ENCODE measurements around the gene EEPD1. TPM values are rescaled to one million over a fixed set of nuclear protein-coding genes. Genes with fewer than 3 reads are reported as not detected.

Gene EEPD1
- total RNA-seq, 1 experiment from 2014 or later: 48.0 TPM

DNA sequence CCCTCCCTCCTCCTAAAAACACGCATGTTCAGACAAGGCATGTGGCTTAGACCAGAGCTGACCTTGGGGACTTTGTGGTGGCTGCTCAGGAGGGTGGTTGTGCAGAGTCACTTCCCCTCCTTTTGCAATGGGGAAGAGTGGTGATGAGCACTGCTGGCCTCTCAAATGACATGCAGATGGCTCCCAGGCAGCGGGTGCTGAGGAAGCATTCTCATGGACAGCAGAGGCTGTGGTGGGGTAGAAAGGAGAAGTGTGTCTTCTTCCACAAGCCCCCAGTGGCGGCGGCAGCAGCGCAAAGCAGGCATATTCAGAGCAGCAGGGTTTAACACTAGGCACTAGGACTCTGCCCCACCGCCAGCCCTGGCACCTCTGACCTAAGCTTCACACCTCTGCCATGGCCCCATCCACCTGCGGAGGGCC is 130.7 kb downstream of the EEPD1 start:
- Histone ChIP-seq H3K27me3 (ENCODE audit: control insufficient read depth, insufficient read depth, low read length) (no peaks in the 10 kb centered on the region), H3K27ac (ENCODE audit: low read length) (peak overlapping the region; percentile 99), H3K9me3 (ENCODE audit: control insufficient read depth, insufficient read depth, low read depth, low read length) (no peaks in the 10 kb centered on the region), H3K4me1 (ENCODE audit: control insufficient read depth, insufficient read depth, low read length) (peaks cover 99% of the 10 kb centered on the region), H3K36me3 (ENCODE audit: control insufficient read depth, insufficient read depth, low read length) (0 out of 2 replicates have a peak, but pooled peaks cover 5% of the 10 kb centered on the region), H3K4me3 (ENCODE audit: low read depth in 2 of 2, low read length in 2 of 2) (no peak overlapping the region)
- intact Hi-C loops (cut with micrococcal nuclease; ENCODE audit: unreplicated experiment): no loop called here
- DNase-seq (ENCODE audit: low read depth, low spot score) (no peak), ATAC-seq (no peak)
- TF ChIP-seq TCF7L2 (IDR thresholded peaks at IDR 0.05; ENCODE audit: low read depth, low read length): no peak
- TF ChIP-seq, protein P1, sequence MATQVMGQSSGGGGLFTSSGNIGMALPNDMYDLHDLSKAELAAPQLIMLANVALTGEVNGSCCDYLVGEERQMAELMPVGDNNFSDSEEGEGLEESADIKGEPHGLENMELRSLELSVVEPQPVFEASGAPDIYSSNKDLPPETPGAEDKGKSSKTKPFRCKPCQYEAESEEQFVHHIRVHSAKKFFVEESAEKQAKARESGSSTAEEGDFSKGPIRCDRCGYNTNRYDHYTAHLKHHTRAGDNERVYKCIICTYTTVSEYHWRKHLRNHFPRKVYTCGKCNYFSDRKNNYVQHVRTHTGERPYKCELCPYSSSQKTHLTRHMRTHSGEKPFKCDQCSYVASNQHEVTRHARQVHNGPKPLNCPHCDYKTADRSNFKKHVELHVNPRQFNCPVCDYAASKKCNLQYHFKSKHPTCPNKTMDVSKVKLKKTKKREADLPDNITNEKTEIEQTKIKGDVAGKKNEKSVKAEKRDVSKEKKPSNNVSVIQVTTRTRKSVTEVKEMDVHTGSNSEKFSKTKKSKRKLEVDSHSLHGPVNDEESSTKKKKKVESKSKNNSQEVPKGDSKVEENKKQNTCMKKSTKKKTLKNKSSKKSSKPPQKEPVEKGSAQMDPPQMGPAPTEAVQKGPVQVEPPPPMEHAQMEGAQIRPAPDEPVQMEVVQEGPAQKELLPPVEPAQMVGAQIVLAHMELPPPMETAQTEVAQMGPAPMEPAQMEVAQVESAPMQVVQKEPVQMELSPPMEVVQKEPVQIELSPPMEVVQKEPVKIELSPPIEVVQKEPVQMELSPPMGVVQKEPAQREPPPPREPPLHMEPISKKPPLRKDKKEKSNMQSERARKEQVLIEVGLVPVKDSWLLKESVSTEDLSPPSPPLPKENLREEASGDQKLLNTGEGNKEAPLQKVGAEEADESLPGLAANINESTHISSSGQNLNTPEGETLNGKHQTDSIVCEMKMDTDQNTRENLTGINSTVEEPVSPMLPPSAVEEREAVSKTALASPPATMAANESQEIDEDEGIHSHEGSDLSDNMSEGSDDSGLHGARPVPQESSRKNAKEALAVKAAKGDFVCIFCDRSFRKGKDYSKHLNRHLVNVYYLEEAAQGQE (IDR thresholded peaks at IDR 0.05; ENCODE audit: insufficient read depth in 1 of 2, low read depth in 2 of 2, low read length in 1 of 2): no peak
- TF ChIP-seq SIN3A (IDR thresholded peaks at IDR 0.05; ENCODE audit: borderline replicate concordance, insufficient read depth, low read depth, low read length): no peak
- no peak for TF ChIP-seq POLR2AphosphoS5 (IDR thresholded peaks at IDR 0.05; ENCODE audit: low read depth, low read length)
- TF ChIP-seq, protein P2, sequence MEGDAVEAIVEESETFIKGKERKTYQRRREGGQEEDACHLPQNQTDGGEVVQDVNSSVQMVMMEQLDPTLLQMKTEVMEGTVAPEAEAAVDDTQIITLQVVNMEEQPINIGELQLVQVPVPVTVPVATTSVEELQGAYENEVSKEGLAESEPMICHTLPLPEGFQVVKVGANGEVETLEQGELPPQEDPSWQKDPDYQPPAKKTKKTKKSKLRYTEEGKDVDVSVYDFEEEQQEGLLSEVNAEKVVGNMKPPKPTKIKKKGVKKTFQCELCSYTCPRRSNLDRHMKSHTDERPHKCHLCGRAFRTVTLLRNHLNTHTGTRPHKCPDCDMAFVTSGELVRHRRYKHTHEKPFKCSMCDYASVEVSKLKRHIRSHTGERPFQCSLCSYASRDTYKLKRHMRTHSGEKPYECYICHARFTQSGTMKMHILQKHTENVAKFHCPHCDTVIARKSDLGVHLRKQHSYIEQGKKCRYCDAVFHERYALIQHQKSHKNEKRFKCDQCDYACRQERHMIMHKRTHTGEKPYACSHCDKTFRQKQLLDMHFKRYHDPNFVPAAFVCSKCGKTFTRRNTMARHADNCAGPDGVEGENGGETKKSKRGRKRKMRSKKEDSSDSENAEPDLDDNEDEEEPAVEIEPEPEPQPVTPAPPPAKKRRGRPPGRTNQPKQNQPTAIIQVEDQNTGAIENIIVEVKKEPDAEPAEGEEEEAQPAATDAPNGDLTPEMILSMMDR (IDR thresholded peaks at IDR 0.05): no peak
- CTCF ChIA-PET: no interaction called here
- no TSS peak for BruUV-seq (replicated peaks)
- in situ Hi-C loops (cut with HindIII; ENCODE audit: low pct_unique_long_range_greater_than_20kb, low sequenced_read_pairs): no loop called here
- POLR2A ChIA-PET: no interaction called here

DNA sequence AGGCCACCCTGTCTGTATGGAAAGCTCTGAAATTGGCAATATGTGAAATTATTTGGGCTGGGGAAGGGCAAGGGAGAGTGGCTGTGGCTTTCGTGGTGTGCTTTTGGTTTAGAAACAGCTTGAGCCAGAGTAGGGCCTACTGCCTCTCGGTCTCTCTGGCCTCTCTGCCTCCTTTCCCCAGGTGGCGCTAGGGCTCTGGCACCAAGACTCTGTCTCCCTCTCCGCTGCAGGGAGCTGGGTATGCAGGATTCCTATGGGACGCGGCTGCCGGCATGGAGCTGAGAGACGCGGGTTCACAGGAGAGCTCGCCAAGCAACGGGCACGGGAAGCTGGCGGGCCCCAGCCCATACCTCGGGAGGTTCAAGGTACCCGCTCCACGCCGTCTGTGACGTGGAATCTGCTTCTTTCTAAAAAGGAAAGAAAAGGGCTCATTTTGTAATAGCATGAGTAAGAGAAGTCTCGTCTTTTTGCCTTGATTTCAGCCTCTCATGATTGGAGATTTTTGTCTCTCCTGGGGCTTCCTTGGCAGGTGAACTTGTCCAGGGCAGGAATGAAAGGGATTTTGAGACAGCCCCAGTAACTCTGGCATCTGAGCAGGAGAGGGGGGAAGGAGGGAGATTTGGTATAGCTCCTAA is 131.5 kb downstream of the EEPD1 start:
- ChIA-PET POLR2A (no interaction called here), CTCF (no interaction called here)
- DNase-seq (ENCODE audit: low read depth, low spot score) (no peak), ATAC-seq (no peak)
- no peaks in the 10 kb centered on the region for H3K9me3 ChIP-seq (ENCODE audit: control insufficient read depth, insufficient read depth, low read depth, low read length)
- H3K27ac ChIP-seq (ENCODE audit: low read length): peak overlapping the region; percentile 99
- H3K36me3 ChIP-seq (ENCODE audit: control insufficient read depth, insufficient read depth, low read length): 0 out of 2 replicates have a peak, but pooled peaks cover 5% of the 10 kb centered on the region
- BruUV-seq (replicated peaks): no TSS peak
- H3K4me3 ChIP-seq (ENCODE audit: low read depth in 2 of 2, low read length in 2 of 2): no peak overlapping the region
- no peak for TF ChIP-seq POLR2AphosphoS5 (IDR thresholded peaks at IDR 0.05; ENCODE audit: low read depth, low read length)
- peaks cover 94% of the 10 kb centered on the region for H3K4me1 ChIP-seq (ENCODE audit: control insufficient read depth, insufficient read depth, low read length)
- intact Hi-C loops (cut with micrococcal nuclease; ENCODE audit: unreplicated experiment): no loop called here
- H3K27me3 ChIP-seq (ENCODE audit: control insufficient read depth, insufficient read depth, low read length): no peaks in the 10 kb centered on the region
- in situ Hi-C loops (cut with HindIII; ENCODE audit: low pct_unique_long_range_greater_than_20kb, low sequenced_read_pairs): no loop called here

DNA sequence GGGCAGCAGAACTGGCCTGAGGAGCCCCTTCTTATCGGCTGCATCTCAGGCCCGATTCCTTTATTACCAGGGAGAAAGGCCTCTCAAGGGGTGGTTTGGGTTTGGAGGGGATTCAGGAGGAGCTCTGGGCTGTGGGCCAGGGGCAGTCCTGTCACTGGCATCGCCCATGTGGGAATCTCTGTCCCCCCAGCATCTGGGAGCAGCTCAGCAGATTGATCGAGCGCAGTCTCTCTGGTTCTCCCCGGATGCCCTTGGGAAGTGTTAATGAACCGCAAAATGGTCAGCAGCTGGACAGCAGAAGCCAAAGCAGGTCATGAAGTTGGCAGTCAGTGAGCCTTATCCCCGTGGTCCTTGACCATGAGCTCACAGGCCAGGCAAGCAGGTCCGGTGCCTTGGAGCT is 132.2 kb downstream of the EEPD1 start:
- in situ Hi-C loops (cut with HindIII; ENCODE audit: low pct_unique_long_range_greater_than_20kb, low sequenced_read_pairs) (no loop called here), intact Hi-C loops (cut with micrococcal nuclease; ENCODE audit: unreplicated experiment) (no loop called here)
- Histone ChIP-seq H3K27ac (ENCODE audit: low read length) (peak overlapping the region; percentile 99), H3K36me3 (ENCODE audit: control insufficient read depth, insufficient read depth, low read length) (0 out of 2 replicates have a peak, but pooled peaks cover 5% of the 10 kb centered on the region), H3K9me3 (ENCODE audit: control insufficient read depth, insufficient read depth, low read depth, low read length) (no peaks in the 10 kb centered on the region), H3K4me3 (ENCODE audit: low read depth in 2 of 2, low read length in 2 of 2) (no peak overlapping the region), H3K4me1 (ENCODE audit: control insufficient read depth, insufficient read depth, low read length) (peaks cover 94% of the 10 kb centered on the region), H3K27me3 (ENCODE audit: control insufficient read depth, insufficient read depth, low read length) (no peaks in the 10 kb centered on the region)
- no TSS peak for BruUV-seq (replicated peaks)
- CTCF ChIA-PET: no interaction called here
- POLR2A ChIA-PET: no interaction called here
- no peak for ATAC-seq
- no peak for DNase-seq (ENCODE audit: low read depth, low spot score)
- TF ChIP-seq, protein P1 (IDR thresholded peaks at IDR 0.05; ENCODE audit: insufficient read depth in 1 of 2, low read depth in 2 of 2, low read length in 1 of 2): peak; percentile 84 to 90
- TF ChIP-seq TCF7L2 (IDR thresholded peaks at IDR 0.05; ENCODE audit: low read depth, low read length): no peak
- TF ChIP-seq SIN3A (IDR thresholded peaks at IDR 0.05; ENCODE audit: borderline replicate concordance, insufficient read depth, low read depth, low read length): no peak
- TF ChIP-seq POLR2AphosphoS5 (IDR thresholded peaks at IDR 0.05; ENCODE audit: low read depth, low read length): no peak
- TF ChIP-seq, protein P2 (IDR thresholded peaks at IDR 0.05): no peak

Measured in Panc1 (cell line).